Upper lobe of left lung (tissue), 4 donors: ENCODE data around the gene HMCES.
"Not testable (repeated sequence)": the region's sequence is repeated elsewhere in the genome, so short reads cannot be mapped to it uniquely, and the experiment has no call there.

Experiments
- CTCF ChIP-seq, 6 experiments: fragments of 450-650 bp in 4 of 6; fragments of 200-600 bp in 2 of 6; sonication (generic) in 2 of 6; IDR thresholded peaks; one replicate each; pipeline ENCODE4 v1.5.1; 2016 to 2019; ENCODE audit warnings: antibody characterized with exemption in 6 of 6
- POLR2A ChIP-seq, 4 donors: fragments of 450-650 bp; IDR thresholded peaks; one replicate each; pipeline ENCODE4 v1.5.1; 2016 to 2017; ENCODE audit warnings: antibody characterized with exemption in 4 of 4, mild to moderate bottlenecking in 2 of 4

- not testable (repeated sequence) for TF ChIP-seq POLR2A, CTCF (IDR thresholded peaks at IDR 0.05)
Measured at GRCh38 chr3:129339186-129339585, 60.5 kb downstream of the HMCES start.
